DMS53 (cell line): ENCODE results near the gene SF1.
A peak's percentile ranks its signal among the peaks of the same experiment; 100 is the strongest.

ENCODE experiments used
- DNase-seq: peaks from one replicate; lab custom pipeline; 2025; lab: John Stamatoyannopoulos, UW

The SF1 gene

GRCh38 chr11:64723117-64723906 is 55.0 kb downstream of the SF1 start, which contains the start of gene NRXN2:
NRXN2 (minus strand) TSS chr11:64723197; CDS start chr11:64713699, 9,498 bp downstream.
- DNase-seq, result peak; percentile 95

GRCh38 chr11:64722141-64723065 is 55.9 kb downstream of the SF1 start:
- DNase-seq, result no peak

GRCh38 chr11:64721359-64721699 is 57.0 kb downstream of the SF1 start:
- DNase-seq, result no peak

- DNase-seq, result no peak
Observed at GRCh38 chr11:64720640-64721358, 57.5 kb downstream of the SF1 start.

- DNase-seq, result no peak
Observed at GRCh38 chr11:64720167-64720566, 58.2 kb downstream of the SF1 start.

- DNase-seq, result no peak
Observed at GRCh38 chr11:64719406-64719805, 58.9 kb downstream of the SF1 start.

- DNase-seq, result no peak
Observed at GRCh38 chr11:64718780-64719124, 59.6 kb downstream of the SF1 start.

- no peak for DNase-seq
Observed at GRCh38 chr11:64718084-64718779, 60.1 kb downstream of the SF1 start.

- DNase-seq, result no peak
Observed at GRCh38 chr11:64717268-64717578, 61.1 kb downstream of the SF1 start.

GRCh38 chr11:64716473-64717267 is 61.7 kb downstream of the SF1 start:
- no peak for DNase-seq

- no peak for DNase-seq
Observed at GRCh38 chr11:64715756-64716472, 62.4 kb downstream of the SF1 start.

- DNase-seq, result no peak
Observed at GRCh38 chr11:64715110-64715509, 63.2 kb downstream of the SF1 start.

GRCh38 chr11:64714666-64715065 is 63.7 kb downstream of the SF1 start:
- no peak for DNase-seq
